CD14-positive monocyte (primary cell): ENCODE data around the gene CEP128. TPM values are rescaled to one million over a fixed set of nuclear protein-coding genes. Genes with fewer than 3 reads are reported as not detected.

Source experiments
- DNase-seq, 3 donors: peaks; one replicate each; pipeline ENCODE4 v3.0.0-alpha.2; 2011 to 2022
- H2AFZ ChIP-seq: 2 replicates; pipeline ENCODE4 v1.6.0; 2012; ENCODE audit warnings: mild to moderate bottlenecking, low read depth, low read length, inconsistent platforms; ENCODE audit not compliant: insufficient read depth, poor library complexity, severe bottlenecking
- H3K27ac ChIP-seq, 2 donors: 1 replicate in 1 of 2; 2 replicates in 1 of 2; pipeline ENCODE4 v1.5.1; 2012 to 2013; ENCODE audit warnings: low read length in 2 of 2, control low read depth in 1 of 2, inconsistent platforms in 1 of 2, low read depth in 1 of 2, mild to moderate bottlenecking in 1 of 2
- H3K27me3 ChIP-seq, 2 donors: one replicate each; pipeline versions ENCODE4 v1.6.0 to v1.6.1; 2011 to 2013; ENCODE audit warnings: low read length in 2 of 2; ENCODE audit not compliant: control insufficient read depth in 2 of 2, insufficient read depth in 2 of 2
- H3K36me3 ChIP-seq, 2 donors: replicated peaks in 1 of 2; 1 replicate in 1 of 2; 2 replicates in 1 of 2; pipeline versions ENCODE4 v1.5.1 to v1.6.1; 2012 to 2013; ENCODE audit warnings: low read length in 2 of 2, control low read depth in 1 of 2, inconsistent platforms in 1 of 2, mild to moderate bottlenecking in 1 of 2; ENCODE audit not compliant: insufficient read depth in 2 of 2, control insufficient read depth in 1 of 2
- H3K4me1 ChIP-seq, 2 donors: 1 replicate in 1 of 2; 2 replicates in 1 of 2; pipeline versions ENCODE4 v1.5.1 to v1.6.1; 2012 to 2013; ENCODE audit warnings: low read length in 2 of 2, control low read depth in 1 of 2, inconsistent platforms in 1 of 2, mild to moderate bottlenecking in 1 of 2, moderate library complexity in 1 of 2; ENCODE audit not compliant: insufficient read depth in 2 of 2, control insufficient read depth in 1 of 2
- H3K4me2 ChIP-seq: replicated peaks from 2 replicates; pipeline ENCODE3; 2012; ENCODE audit warnings: low read length, moderate library complexity, mild to moderate bottlenecking; ENCODE audit not compliant: poor library complexity, severe bottlenecking; ENCODE audit errors: extremely low read depth
- H3K4me3 ChIP-seq, 3 experiments: fragments of 200-600 bp in 1 of 3; sonication (generic) in 1 of 3; replicated peaks in 1 of 3; 1 replicate in 2 of 3; 2 replicates in 1 of 3; pipeline ENCODE4 v1.5.1; 2011 to 2013; ENCODE audit warnings: low read length in 3 of 3, mild to moderate bottlenecking in 3 of 3, control low read depth in 2 of 3, low read depth in 2 of 3, inconsistent platforms in 1 of 3, moderate library complexity in 1 of 3
- H3K79me2 ChIP-seq: 2 replicates; pipeline ENCODE4 v1.6.0; 2012; ENCODE audit warnings: mild to moderate bottlenecking, control low read depth, inconsistent platforms, low read length, moderate library complexity; ENCODE audit not compliant: insufficient read depth
- H3K9ac ChIP-seq: 2 replicates; pipeline ENCODE4 v1.6.0; 2017; ENCODE audit warnings: low read length, mild to moderate bottlenecking; ENCODE audit not compliant: insufficient read depth, poor library complexity, severe bottlenecking
- H3K9me3 ChIP-seq, 2 donors: replicated peaks in 1 of 2; 1 replicate in 1 of 2; 2 replicates in 1 of 2; pipeline versions ENCODE4 v1.5.1 to v1.6.1; 2012 to 2013; ENCODE audit warnings: low read length in 2 of 2, control low read depth in 1 of 2; ENCODE audit not compliant: control insufficient read depth in 1 of 2, insufficient read depth in 1 of 2
- H4K20me1 ChIP-seq: 2 replicates; pipeline ENCODE4 v1.6.0; 2012; ENCODE audit warnings: mild to moderate bottlenecking, low read length, control low read depth, moderate library complexity; ENCODE audit not compliant: insufficient read depth
- H3K27ac Mint-ChIP-seq, 7 donors: one replicate each; pipeline ENCODE4 v1.8.0; 2020; ENCODE audit warnings: mild to moderate bottlenecking in 7 of 7, mixed read lengths in 7 of 7, moderate library complexity in 6 of 7, inconsistent platforms in 2 of 7
- H3K27me3 Mint-ChIP-seq, 3 donors: one replicate each; pipeline ENCODE4 v1.8.0; 2021 to 2022; ENCODE audit warnings: low read depth in 3 of 3, mild to moderate bottlenecking in 3 of 3, mixed read lengths in 3 of 3, moderate library complexity in 3 of 3, inconsistent platforms in 1 of 3
- H3K36me3 Mint-ChIP-seq, 2 donors: one replicate each; pipeline ENCODE4 v1.8.0; 2020; ENCODE audit warnings: mixed read lengths in 2 of 2, inconsistent platforms in 1 of 2, mild to moderate bottlenecking in 1 of 2
- H3K4me1 Mint-ChIP-seq: one replicate; pipeline ENCODE4 v1.8.0; 2020; ENCODE audit warnings: mild to moderate bottlenecking, mixed read lengths
- H3K4me3 Mint-ChIP-seq, 2 donors: one replicate each; pipeline ENCODE4 v1.8.0; 2020; ENCODE audit warnings: mild to moderate bottlenecking in 2 of 2, mixed read lengths in 2 of 2, moderate library complexity in 1 of 2
- H3K9me3 Mint-ChIP-seq, 7 donors: one replicate each; pipeline ENCODE4 v1.8.0; 2020 to 2022; ENCODE audit warnings: mixed read lengths in 7 of 7, mild to moderate bottlenecking in 6 of 7, moderate library complexity in 6 of 7, inconsistent platforms in 2 of 7
- WGBS: methylation state at CpG from one replicate; pipeline ENCODE4 v1.1.5; 2013; ENCODE audit warnings: missing lambda C conversion rate; ENCODE audit not compliant: insufficient coverage; 5-methylcytosine and 5-hydroxymethylcytosine counted together
- intact Hi-C, 2 donors: fragments of 100-400 bp; cut with micrococcal nuclease; formaldehyde crosslinking; loops; one replicate each; pipeline versions ENCODE4 v1.15.0 to v1.15.1; 2023
- polyA plus RNA-seq, 3 donors: library from polyadenylated mRNA; depleted of rRNA in 1 of 3; unstranded in 2 of 3; stranded (reverse) in 1 of 3; fragments of 300-500 nt in 2 of 3; fragments of >200 nt in 1 of 3; fragmentation: Illumina TruSeq in 2 of 3; gene quantifications; 1 replicate in 2 of 3; 2 replicates in 1 of 3; pipeline ENCODE4 v1.2.3, GENCODE V29; 2012 to 2021
- TF ChIP-seq, protein P1 (sequence below): fragments of 200-600 bp; IDR thresholded peaks from one replicate; pipeline ENCODE4 v1.8.0; 2022; ENCODE audit warnings: antibody characterized with exemption, mild to moderate bottlenecking

Gene CEP128
- polyA plus RNA-seq, 3 donors: 0.41 to 0.88 (median 0.62) TPM

DNA sequence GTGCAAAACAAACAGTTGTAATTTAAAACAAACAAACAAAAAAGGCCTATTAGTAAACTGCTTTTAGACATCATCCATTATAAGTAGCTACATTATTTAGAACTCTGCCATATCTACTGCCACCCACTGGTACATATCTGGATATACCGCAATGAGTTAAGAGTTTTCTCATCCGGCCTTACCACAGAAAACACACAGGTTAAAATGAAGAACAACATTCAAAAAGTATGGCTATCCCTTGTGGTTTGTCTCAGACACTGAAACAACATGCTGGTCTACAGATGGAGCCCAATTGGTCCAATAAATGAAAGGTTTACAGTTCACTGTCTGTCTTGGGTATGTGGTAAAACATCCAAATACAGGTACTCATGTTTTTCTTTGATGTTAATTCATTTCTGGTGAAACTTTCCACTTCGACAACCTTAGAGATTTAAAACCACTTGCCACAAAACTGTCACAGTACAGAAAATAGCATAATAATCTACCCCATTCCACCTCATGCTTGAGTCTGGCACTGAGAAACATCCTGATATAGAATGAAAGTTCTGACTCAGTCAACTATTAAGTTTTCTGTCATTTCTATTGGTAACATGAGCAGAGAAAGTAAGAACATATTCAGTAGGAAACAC lies 354.3 kb downstream of the CEP128 start:
- Histone ChIP-seq H3K27me3 (no peaks in the 10 kb centered on the region), H3K9ac (no peak overlapping the region), H3K4me2 (no peak overlapping the region), H3K79me2 (no peaks in the 10 kb centered on the region), H3K36me3 (no peaks in the 10 kb centered on the region), H3K9me3 (no peaks in the 10 kb centered on the region), H3K4me1 (no peaks in the 10 kb centered on the region), H2AFZ (no peak overlapping the region), H3K4me3 (no peak overlapping the region), H4K20me1 (no peaks in the 10 kb centered on the region), H3K27ac (no peak overlapping the region)
- Mint-ChIP-seq H3K4me3 (no peak overlapping the region), H3K4me1 (no peaks in the 10 kb centered on the region), H3K9me3 (peaks cover 2 to 14% (median 7%) of the 10 kb centered on the region in 7 donors), H3K36me3 (no peaks in the 10 kb centered on the region), H3K27me3 (no peaks in the 10 kb centered on the region), H3K27ac (no peak overlapping the region)
- no peak for DNase-seq
- intact Hi-C loops: no loop called here
- TF ChIP-seq, protein P1, sequence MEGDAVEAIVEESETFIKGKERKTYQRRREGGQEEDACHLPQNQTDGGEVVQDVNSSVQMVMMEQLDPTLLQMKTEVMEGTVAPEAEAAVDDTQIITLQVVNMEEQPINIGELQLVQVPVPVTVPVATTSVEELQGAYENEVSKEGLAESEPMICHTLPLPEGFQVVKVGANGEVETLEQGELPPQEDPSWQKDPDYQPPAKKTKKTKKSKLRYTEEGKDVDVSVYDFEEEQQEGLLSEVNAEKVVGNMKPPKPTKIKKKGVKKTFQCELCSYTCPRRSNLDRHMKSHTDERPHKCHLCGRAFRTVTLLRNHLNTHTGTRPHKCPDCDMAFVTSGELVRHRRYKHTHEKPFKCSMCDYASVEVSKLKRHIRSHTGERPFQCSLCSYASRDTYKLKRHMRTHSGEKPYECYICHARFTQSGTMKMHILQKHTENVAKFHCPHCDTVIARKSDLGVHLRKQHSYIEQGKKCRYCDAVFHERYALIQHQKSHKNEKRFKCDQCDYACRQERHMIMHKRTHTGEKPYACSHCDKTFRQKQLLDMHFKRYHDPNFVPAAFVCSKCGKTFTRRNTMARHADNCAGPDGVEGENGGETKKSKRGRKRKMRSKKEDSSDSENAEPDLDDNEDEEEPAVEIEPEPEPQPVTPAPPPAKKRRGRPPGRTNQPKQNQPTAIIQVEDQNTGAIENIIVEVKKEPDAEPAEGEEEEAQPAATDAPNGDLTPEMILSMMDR: no peak
- WGBS: 72% methylated on average over 2 of the region's 3 CpGs

DNA sequence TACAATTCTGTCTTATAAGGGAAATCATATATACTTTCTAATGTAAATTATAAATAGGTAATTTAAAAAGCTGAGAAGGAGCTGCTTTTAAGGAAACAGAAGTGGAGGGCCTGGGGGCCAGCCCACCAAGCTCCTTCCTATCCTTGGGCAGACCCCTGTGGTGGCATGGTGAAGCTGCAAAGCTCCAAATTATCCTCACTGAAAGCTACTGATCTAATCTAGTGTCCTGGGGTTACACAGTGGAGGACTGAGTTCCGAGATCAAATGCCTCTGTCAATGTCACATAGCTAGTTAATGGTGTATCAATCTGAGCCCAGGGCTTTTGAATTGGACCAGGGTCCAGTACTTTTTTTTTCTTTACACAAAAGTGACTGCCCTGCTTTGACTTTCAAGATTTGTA lies 355.4 kb downstream of the CEP128 start:
- TF ChIP-seq, protein P1: no peak
- DNase-seq: no peak
- no peak overlapping the region for H3K4me3 Mint-ChIP-seq
- Histone ChIP-seq H3K9ac (no peak overlapping the region), H3K27ac (no peak overlapping the region), H3K4me2 (no peak overlapping the region), H3K79me2 (no peaks in the 10 kb centered on the region), H3K4me1 (no peaks in the 10 kb centered on the region), H2AFZ (no peak overlapping the region), H3K9me3 (no peaks in the 10 kb centered on the region), H4K20me1 (no peaks in the 10 kb centered on the region), H3K27me3 (no peaks in the 10 kb centered on the region), H3K36me3 (no peaks in the 10 kb centered on the region), H3K4me3 (no peak overlapping the region)
- WGBS: no CpG with 5 or more reads among the region's 1 CpG
- intact Hi-C loops: no loop called here
- H3K9me3 Mint-ChIP-seq: peaks cover 0 to 6% (median 2%) of the 10 kb centered on the region in 7 donors
- H3K27me3 Mint-ChIP-seq: no peaks in the 10 kb centered on the region
- no peaks in the 10 kb centered on the region for H3K36me3 Mint-ChIP-seq
- H3K27ac Mint-ChIP-seq: no peak overlapping the region
- no peaks in the 10 kb centered on the region for H3K4me1 Mint-ChIP-seq
